ENCODE data around the gene NOS1AP. TPM values are rescaled to one million over a fixed set of nuclear protein-coding genes. Genes with fewer than 3 reads are reported as not detected.

NOS1AP gene
- total RNA-seq, 4 donors from 2014 or later: 0.31 to 12.7 (median 1.7) TPM

GRCh38 chr1:162182090-162182489 lies 112.6 kb downstream of the NOS1AP start:
- H3K27me3 ChIP-seq: no peaks in the 10 kb centered on the region
- H3K4me3 ChIP-seq: no peak overlapping the region
- peaks cover 0 to 43% (median 0%) of the 10 kb centered on the region in 3 donors for H3K4me1 ChIP-seq
- no peak for TF ChIP-seq POLR2A (IDR thresholded peaks at IDR 0.05)
- TF ChIP-seq, protein P1, sequence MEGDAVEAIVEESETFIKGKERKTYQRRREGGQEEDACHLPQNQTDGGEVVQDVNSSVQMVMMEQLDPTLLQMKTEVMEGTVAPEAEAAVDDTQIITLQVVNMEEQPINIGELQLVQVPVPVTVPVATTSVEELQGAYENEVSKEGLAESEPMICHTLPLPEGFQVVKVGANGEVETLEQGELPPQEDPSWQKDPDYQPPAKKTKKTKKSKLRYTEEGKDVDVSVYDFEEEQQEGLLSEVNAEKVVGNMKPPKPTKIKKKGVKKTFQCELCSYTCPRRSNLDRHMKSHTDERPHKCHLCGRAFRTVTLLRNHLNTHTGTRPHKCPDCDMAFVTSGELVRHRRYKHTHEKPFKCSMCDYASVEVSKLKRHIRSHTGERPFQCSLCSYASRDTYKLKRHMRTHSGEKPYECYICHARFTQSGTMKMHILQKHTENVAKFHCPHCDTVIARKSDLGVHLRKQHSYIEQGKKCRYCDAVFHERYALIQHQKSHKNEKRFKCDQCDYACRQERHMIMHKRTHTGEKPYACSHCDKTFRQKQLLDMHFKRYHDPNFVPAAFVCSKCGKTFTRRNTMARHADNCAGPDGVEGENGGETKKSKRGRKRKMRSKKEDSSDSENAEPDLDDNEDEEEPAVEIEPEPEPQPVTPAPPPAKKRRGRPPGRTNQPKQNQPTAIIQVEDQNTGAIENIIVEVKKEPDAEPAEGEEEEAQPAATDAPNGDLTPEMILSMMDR (IDR thresholded peaks at IDR 0.05): no peak
- no peaks in the 10 kb centered on the region for H3K36me3 ChIP-seq
- H3K27ac ChIP-seq: peak overlapping the region in 1 of 4 donors; percentile 1
- H3K9me3 ChIP-seq: no peaks in the 10 kb centered on the region
- no peak for DNase-seq
- intact Hi-C loops (cut with DNase I): no loop called here
- WGBS, 2 donors: 45 to 51% methylated on average over 4 of the region's 4 CpGs

DNA sequence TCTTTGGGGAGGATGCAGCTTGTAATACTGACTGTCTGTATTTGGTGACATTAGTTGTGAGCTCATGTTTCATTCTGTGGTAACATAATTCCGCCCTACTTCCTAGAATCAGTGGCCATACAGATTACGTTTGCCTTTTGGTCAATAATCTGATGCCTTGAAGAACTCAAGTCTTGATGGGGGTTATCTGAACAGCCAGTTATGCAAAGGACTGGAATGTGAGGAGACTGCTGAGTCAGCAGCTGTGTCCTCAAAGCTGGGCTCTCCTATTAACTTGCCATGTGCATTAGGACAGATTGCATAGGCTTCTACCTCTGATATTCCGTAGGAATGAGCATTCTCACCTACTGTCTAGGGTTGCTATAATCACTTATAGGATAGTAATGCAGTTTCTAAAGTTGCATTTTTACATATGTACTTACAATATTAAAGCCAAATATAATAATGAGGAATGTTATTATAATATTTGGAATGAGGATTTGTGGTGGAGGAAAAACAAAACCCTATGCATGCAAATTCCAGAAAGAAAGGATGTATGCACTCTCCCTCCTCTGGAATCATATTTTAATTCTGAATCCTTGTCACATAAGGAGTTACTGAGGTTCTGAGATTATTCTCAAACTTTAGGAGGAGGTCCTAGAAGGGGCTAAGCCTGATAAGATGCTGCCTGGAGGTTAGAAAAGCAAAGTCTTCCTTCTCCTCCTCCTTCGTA lies 116.0 kb downstream of the NOS1AP start:
- TF ChIP-seq, protein P1 (IDR thresholded peaks at IDR 0.05): no peak
- no peak for TF ChIP-seq POLR2A (IDR thresholded peaks at IDR 0.05)
- 61 to 72% methylated on average over 4 of the region's 4 CpGs for WGBS, 2 donors
- Histone ChIP-seq H3K9me3 (no peaks in the 10 kb centered on the region), H3K4me1 (peaks cover 0 to 11% (median 0%) of the 10 kb centered on the region in 3 donors), H3K27ac (no peak overlapping the region), H3K27me3 (no peaks in the 10 kb centered on the region), H3K4me3 (no peak overlapping the region), H3K36me3 (no peaks in the 10 kb centered on the region)
- DNase-seq: no peak
- intact Hi-C loops (cut with DNase I): no loop called here

GRCh38 chr1:162186026-162186374 lies 116.5 kb downstream of the NOS1AP start:
- Histone ChIP-seq H3K27me3 (no peaks in the 10 kb centered on the region), H3K4me1 (peaks cover 0 to 6% (median 0%) of the 10 kb centered on the region in 3 donors), H3K36me3 (no peaks in the 10 kb centered on the region), H3K27ac (no peak overlapping the region), H3K4me3 (no peak overlapping the region), H3K9me3 (no peaks in the 10 kb centered on the region)
- intact Hi-C loops (cut with DNase I): no loop called here
- TF ChIP-seq, protein P1 (IDR thresholded peaks at IDR 0.05): no peak
- no peak for TF ChIP-seq POLR2A (IDR thresholded peaks at IDR 0.05)
- 0 to 40% methylated on average over 1 of the region's 1 CpG for WGBS, 2 donors
- no peak for DNase-seq

DNA sequence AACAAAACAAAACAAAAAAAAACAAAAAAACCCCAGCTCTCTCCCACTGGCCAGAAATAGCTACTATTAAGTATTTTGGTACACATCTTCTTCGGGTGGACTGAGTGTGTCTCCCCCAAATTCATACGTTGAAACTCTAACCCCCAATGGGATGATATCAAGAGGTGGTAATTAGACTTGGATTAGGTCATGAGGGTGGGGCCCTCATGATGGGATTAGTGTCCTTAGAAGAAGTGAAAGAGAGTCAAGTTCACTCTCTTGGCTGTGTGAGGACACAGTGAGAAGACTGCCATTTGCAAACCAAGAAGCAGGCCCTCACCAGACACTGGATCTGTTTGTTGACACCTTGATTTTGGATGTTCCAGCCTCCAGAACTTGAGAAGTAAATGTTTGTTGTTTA lies 116.9 kb downstream of the NOS1AP start:
- 79 to 93% methylated on average over 2 of the region's 2 CpGs for WGBS, 2 donors
- no peak overlapping the region for H3K27ac ChIP-seq
- H3K9me3 ChIP-seq: no peaks in the 10 kb centered on the region
- H3K36me3 ChIP-seq: no peaks in the 10 kb centered on the region
- DNase-seq: no peak
- TF ChIP-seq POLR2A (IDR thresholded peaks at IDR 0.05): no peak
- TF ChIP-seq, protein P1 (IDR thresholded peaks at IDR 0.05): no peak
- peaks cover 0 to 5% (median 0%) of the 10 kb centered on the region in 3 donors for H3K4me1 ChIP-seq
- H3K4me3 ChIP-seq: no peak overlapping the region
- no peaks in the 10 kb centered on the region for H3K27me3 ChIP-seq
- intact Hi-C loops (cut with DNase I): no loop called here

DNA sequence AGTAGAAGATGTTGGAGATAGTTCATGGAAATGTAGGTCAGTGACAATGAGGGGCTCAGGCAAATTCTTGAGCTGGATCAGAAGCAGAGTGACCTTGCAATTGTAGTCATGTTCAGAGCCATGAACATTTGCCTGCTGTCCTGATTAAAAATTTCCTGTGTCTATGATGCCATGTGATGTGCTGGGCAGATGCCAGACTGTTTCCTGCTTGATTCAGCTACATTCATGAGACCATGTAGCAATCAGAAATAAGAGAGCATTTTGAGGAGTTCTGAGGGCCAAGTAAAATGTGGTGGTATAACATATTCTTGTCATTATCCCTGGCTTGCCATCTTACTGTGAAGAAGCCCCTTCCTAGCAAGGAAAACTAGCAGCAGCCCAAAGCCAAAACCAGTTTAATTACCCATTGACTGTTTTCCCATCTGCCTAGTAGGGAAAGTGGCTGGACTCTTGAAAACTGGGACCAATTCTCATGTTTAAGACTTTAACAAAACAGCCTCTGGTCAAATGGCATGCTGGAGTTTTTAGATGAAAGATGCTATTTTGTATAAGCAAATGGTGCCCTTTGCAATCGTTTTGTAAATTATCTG lies 118.3 kb downstream of the NOS1AP start:
- no peak for DNase-seq
- no peaks in the 10 kb centered on the region for H3K9me3 ChIP-seq

More for the DNA sequence above, 118.3 kb downstream of the NOS1AP start:
- intact Hi-C loops (cut with DNase I): no loop called here
- Histone ChIP-seq H3K36me3 (no peaks in the 10 kb centered on the region), H3K4me1 (peaks cover 0 to 9% (median 0%) of the 10 kb centered on the region in 3 donors), H3K4me3 (no peak overlapping the region), H3K27ac (no peak overlapping the region), H3K27me3 (no peaks in the 10 kb centered on the region)
- TF ChIP-seq, protein P1 (IDR thresholded peaks at IDR 0.05): no peak
- TF ChIP-seq POLR2A (IDR thresholded peaks at IDR 0.05): no peak
- WGBS, 2 donors: 53% methylated on average over 1 of the region's 1 CpG
